ENCODE data around the gene SEPTIN10.
"Not testable (repeated sequence)": the region's sequence is repeated elsewhere in the genome, so short reads cannot be mapped to it uniquely, and the experiment has no call there.

SEPTIN10 gene

GRCh38 chr2:109633284-109633961 is 19.7 kb upstream of the SEPTIN10 start:
- DNase-seq (ENCODE audit: low read depth) = no peak

- no peak for DNase-seq (ENCODE audit: low read depth)
Measured at GRCh38 chr2:109632158-109632789, 18.5 kb upstream of the SEPTIN10 start.

- DNase-seq (ENCODE audit: low read depth) = no peak
Measured at GRCh38 chr2:109631741-109632140, 18.0 kb upstream of the SEPTIN10 start.

- DNase-seq (ENCODE audit: low read depth) = no peak
Measured at GRCh38 chr2:109630441-109631430, 17.0 kb upstream of the SEPTIN10 start.

DNA sequence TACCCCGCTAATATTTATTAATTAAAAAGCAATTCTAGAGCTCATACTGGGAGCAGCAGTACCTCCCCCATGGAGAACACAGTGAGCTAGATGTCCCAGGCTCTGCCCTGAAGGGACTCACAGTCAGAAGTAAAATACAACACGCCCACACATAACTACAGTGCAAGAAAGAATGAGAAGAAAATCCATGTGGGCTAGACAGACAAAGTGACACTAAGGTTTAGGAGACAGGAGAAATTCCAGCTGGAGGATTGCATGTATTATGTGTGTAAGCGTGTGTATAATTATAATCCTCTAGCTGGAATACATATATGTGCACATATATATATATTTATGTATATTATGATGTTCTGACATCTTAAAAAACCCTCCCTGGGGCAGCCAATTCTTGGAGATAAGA is 16.1 kb upstream of the SEPTIN10 start:
- DNase-seq (ENCODE audit: low read depth) = no peak

DNA sequence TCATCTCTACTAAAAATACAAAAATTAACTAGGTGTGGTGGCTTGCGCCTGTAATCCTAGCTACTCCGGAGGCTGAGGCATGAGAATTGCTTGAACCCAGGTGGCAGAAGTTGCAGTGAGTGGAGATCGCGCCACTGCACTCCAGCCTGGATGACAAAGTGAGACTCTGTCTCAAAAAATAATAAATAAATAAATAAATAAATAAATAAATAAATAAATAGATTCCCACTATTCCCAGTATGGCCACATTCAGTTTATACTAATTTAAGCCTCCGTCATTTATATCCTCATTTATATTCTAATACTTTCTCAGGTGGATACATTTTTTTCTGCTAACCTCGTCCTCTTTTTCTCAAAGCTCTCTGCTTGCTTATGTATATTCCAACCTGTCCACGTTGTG is 14.6 kb upstream of the SEPTIN10 start:
- DNase-seq (ENCODE audit: low read depth) = not testable (repeated sequence)

GRCh38 chr2:109624339-109624738 is 10.6 kb upstream of the SEPTIN10 start:
- DNase-seq (ENCODE audit: low read depth) = peak; percentile 76

GRCh38 chr2:109623923-109624322 is 10.2 kb upstream of the SEPTIN10 start:
- DNase-seq (ENCODE audit: low read depth) = no peak

DNA sequence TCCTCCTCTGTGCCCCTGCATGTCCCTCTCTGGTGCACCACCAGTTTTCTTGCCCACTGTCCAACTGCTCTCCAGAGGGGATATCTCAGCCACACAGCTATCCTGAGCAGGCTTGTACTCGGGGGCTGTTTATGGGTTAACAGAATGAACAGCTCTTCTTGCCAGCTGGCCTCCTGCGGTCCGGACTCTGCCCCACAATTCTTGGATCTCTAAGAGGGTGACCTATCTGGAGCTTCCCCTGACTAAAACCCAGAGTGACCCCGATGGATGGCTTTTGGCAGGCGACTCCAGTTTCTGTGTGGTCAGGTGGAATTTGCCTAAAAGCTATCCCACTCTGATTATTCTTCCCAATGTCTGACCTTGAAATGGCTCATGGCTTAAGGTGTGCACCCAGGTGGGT is 9.5 kb upstream of the SEPTIN10 start:
- no peak for DNase-seq (ENCODE audit: low read depth)

- DNase-seq (ENCODE audit: low read depth) = no peak
Measured at GRCh38 chr2:109619032-109619615, 5.4 kb upstream of the SEPTIN10 start.

DNA sequence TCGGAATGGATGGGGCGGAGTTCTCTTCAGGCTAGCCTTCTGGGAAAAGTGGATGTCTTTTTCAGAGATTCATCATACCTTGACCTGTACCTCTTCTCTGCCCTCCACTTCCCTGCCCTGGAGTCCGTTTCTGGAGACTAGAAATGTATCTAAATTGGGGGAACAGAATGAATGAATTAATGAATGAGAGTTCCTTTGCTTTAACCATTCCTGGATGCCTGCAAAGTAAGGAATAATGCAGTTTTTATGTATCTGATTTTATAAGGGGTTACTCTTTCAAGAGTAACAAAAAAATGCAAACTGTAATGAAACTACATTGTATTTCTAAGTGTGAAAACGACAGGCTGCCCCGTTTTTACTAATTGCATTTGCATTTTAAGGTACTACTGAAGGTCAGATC is 2.4 kb upstream of the SEPTIN10 start:
- no peak for DNase-seq (ENCODE audit: low read depth)

GRCh38 chr2:109615637-109616144 is 1.9 kb upstream of the SEPTIN10 start:
- no peak for DNase-seq (ENCODE audit: low read depth)

DNA sequence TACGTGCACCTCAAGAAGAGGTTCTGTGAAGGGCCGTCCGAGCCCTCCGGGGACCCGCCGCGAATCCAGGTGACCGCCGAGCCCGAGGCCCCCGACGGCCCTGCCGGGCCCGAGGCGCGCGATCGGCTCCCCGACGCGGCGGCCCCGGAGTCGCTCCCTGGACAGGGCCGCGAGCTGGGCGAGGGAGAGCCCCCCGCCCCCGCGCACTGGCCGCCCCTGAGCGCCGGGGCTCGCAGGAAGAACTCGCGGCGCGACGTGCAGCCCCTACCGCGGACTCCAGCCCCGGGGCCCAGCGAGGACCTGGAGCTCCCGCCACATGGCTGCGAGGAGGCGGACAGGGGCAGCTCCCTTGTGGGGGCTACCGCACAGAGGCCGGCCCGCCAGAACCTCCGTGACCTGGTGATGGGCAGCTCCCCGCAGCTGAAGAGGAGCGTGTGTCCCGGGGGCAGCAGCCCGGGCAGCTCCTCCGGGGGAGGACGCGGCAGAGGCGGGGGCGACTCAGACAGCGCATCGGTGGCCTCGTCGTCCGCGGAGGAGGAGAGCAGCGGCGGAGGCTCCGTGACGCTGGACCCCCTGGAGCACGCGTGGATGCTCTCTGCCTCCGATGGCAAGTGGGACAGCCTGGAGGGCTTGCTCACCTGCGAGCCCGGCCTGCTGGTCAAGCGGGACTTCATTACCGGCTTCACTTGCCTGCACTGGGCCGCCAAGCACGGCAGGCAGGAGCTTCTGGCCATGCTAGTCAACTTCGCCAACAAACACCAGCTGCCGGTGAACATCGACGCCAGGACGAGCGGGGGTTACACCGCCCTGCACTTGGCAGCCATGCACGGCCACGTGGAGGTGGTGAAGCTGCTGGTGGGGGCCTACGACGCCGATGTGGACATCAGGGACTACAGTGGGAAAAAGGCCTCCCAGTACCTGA is 1.2 kb upstream of the SEPTIN10 start:
- DNase-seq (ENCODE audit: low read depth) = no peak

DNA sequence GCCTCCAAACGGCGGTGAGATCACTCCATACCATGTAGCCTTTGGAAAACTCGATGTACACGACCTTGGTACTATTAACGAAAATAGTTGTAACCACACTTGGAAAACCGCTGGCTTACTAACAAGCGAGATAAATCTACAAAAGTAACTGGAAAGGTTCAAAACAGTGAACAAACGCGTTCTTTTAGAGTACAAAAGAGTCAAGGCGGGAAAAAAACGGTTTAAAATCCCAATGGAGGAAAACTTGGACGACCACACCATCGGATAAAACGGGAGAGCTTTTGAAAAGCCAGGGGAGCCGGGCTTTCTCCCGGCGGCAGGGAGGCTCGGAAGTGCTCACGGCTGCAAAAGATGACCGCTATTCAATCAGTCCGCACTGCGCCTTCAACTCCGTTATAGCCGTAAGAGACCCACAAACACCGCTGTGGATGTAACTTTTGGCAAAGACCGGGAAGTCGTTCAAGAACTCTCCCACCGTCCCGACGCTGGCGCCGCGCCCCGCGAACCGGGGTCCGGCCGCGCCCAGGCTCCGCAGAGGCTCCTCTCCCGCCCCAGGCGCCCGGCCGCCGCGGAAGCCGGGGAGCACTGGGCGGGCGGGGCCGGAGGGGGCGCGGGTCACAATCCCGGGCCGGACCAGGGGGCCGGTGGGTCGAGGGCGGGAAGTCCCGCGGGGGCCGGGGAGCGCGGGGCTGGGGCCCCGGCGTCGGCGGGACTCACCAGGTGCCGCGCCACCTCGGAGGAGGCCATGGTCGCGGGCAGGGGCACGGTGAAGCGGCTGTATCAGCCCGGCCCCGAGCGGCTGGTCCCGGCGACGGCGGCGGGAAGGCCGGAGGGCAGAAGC is 465 bp downstream of the SEPTIN10 start:
- peak; percentile 59 for DNase-seq (ENCODE audit: low read depth)

- DNase-seq (ENCODE audit: low read depth) = peak; percentile 80
Measured at GRCh38 chr2:109611467-109612095, 2.2 kb downstream of the SEPTIN10 start.

- peak; percentile 60 for DNase-seq (ENCODE audit: low read depth)
Measured at GRCh38 chr2:109609352-109610024, 4.3 kb downstream of the SEPTIN10 start.

DNA sequence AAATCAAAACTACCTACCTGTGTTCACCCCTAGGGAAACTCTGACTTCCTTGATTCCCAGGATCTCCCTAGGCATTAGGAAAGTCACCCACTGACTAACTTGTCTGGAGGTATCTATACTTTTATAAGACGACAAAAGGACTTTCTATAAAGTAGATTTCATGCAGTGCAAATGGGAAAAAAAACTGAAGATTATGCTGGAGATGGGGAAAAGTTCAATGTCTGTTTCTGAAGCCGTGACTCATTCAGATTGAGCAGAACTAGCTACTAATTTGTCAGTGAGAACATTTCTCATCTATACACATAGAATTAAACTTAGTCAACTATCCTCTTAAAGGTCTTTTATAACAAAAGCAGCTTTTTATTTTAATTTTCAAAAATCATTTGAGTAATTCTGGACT is 6.0 kb downstream of the SEPTIN10 start:
- DNase-seq (ENCODE audit: low read depth) = no peak

DNA sequence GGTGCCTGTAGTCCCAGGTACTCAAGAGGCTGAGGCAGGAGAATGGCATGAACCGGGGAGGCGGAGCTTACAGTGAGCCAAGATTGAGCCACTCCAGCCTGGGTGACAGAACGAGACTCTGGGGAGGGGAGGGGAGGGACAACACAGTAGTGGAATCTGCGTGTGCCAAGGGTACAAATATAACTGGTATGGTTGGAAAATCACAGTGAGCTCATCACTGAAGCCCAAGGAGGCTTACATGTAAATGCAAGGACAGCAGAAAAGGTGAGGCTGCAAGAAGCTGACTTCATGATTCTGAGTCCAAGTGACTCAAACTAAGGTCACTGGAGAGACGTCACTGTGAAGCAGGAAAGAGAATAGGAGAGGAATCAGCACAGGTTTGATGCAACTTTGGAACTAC is 9.2 kb downstream of the SEPTIN10 start:
- peak; percentile 47 for DNase-seq (ENCODE audit: low read depth)

GRCh38 chr2:109602617-109603188 is 11.1 kb downstream of the SEPTIN10 start:
- DNase-seq (ENCODE audit: low read depth) = no peak
